NCI-H2081 treated with DMSO at 0.1 percent for 48 hours (cell line): ENCODE measurements around the gene C2orf78.

Source experiments
- DNase-seq: peaks from one replicate; lab custom pipeline; 2025; lab: John Stamatoyannopoulos, UW

The C2orf78 gene

GRCh38 chr2:73837847-73838585, 54.0 kb downstream of the C2orf78 start:
- no peak for DNase-seq

DNA sequence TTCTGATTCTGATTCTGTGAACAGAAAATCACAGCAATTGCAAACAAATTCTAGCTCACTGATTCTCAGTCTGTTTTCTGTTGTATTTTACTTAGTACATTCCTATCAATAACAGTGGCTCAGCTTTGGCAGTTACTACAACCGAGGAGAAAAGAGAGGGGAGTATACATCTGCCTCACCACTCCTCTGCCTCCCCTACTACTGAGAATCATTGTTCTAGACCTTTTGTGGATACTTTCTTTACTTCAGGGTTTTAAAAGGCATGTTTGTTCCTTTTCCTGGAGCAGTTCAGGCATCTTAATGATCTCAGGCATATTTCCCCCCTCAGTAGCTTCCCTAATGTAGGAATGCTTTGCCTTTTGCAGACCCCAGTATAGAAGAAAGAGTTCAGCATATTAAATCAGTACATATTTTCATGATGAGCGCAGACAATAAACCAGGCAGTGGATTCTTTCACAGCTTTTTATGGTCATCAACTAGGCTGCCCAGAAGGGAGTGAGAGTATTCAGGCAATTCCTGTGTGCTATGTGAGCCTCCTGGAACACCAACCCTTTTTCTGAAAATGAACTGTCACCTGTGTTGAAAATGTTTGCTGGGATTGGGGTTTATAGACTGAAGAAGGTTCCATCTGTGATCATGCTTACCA, 55.0 kb downstream of the C2orf78 start:
- DNase-seq, result no peak

- no peak for DNase-seq
Measured at GRCh38 chr2:73839653-73840411, 55.8 kb downstream of the C2orf78 start.

- DNase-seq, result no peak
Measured at GRCh38 chr2:73841912-73842738, 58.1 kb downstream of the C2orf78 start.

DNA sequence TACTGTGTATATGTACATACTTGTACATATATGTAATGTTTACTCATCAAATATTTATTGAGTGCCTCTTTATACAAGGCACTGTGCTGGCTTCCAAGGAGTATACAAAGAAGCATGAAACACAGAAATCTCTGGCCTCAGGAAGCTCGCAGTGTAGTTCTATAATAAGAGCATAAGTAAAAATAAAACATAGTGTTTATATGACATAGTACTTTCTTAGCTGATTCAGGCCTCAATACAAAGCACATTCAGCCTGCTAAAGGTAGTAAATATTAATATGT, 58.7 kb downstream of the C2orf78 start:
- no peak for DNase-seq

GRCh38 chr2:73844087-73844486, 60.1 kb downstream of the C2orf78 start:
- no peak for DNase-seq

DNA sequence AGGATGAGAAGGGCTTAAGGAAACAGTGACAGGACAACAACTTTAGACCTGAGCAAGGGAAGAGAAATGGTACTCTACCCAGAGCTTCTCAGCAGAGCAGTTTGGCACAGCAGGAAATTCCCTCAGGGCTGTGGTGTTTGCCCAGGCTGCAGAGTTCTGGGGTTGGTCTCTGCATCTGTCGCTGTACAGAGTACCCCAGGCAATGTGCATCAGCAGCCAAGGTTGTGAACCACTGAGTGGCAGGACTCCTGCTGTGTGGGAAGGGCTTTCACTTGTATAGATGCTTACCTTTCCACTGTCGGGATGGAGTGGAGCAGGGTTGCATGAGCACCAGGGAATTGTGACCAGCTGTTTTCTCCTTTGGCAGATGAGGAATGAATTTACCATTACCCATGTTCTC, 66.0 kb downstream of the C2orf78 start:
- DNase-seq, result no peak

DNA sequence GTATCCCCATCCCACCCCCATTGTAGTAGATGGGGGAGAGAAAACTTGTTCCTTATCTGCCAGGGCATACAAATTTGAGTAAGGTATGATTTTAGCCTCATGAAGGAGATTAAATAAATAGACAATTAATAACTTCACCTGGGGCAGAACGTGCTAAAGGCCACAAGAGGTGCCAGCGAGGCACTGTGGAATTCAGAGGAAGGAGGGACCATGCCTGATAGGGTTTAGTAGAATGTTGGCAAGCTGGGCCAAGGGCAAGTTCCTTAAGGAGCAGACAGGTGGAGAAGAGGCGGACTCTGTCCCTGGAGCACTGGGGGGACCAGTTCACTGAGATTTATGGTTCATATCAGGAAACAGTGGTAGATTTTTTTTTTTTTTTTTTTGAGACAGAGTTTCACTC, 67.3 kb downstream of the C2orf78 start:
- DNase-seq, result no peak

DNA sequence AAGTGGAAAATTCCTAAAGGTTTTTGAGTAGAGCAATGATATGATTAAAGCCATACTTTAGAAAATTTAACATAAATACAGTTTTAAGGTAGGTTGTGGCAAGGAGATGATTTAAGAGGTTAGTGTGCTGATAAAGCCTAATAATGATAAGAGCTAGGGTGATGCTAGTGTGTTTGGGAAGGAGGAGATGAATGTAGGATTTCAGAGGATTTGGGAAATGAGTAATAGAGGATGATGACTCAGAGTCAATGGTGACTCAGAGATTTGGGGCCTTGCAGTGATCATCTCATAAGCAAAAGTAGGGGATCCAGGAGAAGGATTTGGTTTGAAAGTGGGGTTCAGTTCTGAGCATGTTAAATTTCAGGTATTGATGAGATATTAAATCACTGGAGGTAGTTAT, 68.0 kb downstream of the C2orf78 start:
- DNase-seq, result no peak

- no peak for DNase-seq
Measured at GRCh38 chr2:73855526-73855925, 71.5 kb downstream of the C2orf78 start.

- DNase-seq, result no peak
Measured at GRCh38 chr2:73856214-73856613, 72.2 kb downstream of the C2orf78 start.

GRCh38 chr2:73859721-73860586, 76.0 kb downstream of the C2orf78 start:
- DNase-seq, result no peak

- no peak for DNase-seq
Measured at GRCh38 chr2:73862987-73863386, 79.0 kb downstream of the C2orf78 start.
